ENCODE results near the gene POLR2A. TPM values are rescaled to one million over a fixed set of nuclear protein-coding genes. Genes with fewer than 3 reads are reported as not detected.

POLR2A gene
- total RNA-seq, 1 donor from 2014 or later: 69.5 TPM

- H3K4me3 ChIP-seq: peak overlapping the region; percentile 71 to 84
- H3K9me3 ChIP-seq: no peaks in the 10 kb centered on the region
- no peak for DNase-seq (ENCODE audit: low spot score in 2 of 2)
- no peaks in the 10 kb centered on the region for H3K36me3 ChIP-seq
- H3K4me1 ChIP-seq: peaks cover 12 to 46% of the 10 kb centered on the region in 2 donors
- TF ChIP-seq CTCF (IDR thresholded peaks at IDR 0.05): peak in 1 of 3 experiments; percentile 18
- H3K27ac ChIP-seq: peak overlapping the region; percentile 98 to 100
- intact Hi-C loops (cut with DNase I): loop anchor here (1.0 to 10.0 kb wide), 11 partner anchors 30 to 672 kb away; partner anchors contain the start of genes CYB5D1, FXR2, GABARAP and KCTD11
- H3K27me3 ChIP-seq: no peaks in the 10 kb centered on the region
These were observed 782 bp downstream of the POLR2A start for GRCh38 chr17:7484919-7485377.

- DNase-seq (ENCODE audit: low spot score in 2 of 2): no peak
- TF ChIP-seq CTCF (IDR thresholded peaks at IDR 0.05): no peak
- intact Hi-C loops (cut with DNase I): loop anchor here (10.0 kb wide), 2 partner anchors 199 to 369 kb away; partner anchors contain the start of genes CYB5D1, NAA38, TMEM88 and TP53
- peak overlapping the region; percentile 71 to 84 for H3K4me3 ChIP-seq
- H3K36me3 ChIP-seq: peaks cover 0 to under 1% of the 10 kb centered on the region in 2 donors
- H3K9me3 ChIP-seq: no peaks in the 10 kb centered on the region
- peaks cover 12 to 39% of the 10 kb centered on the region in 2 donors for H3K4me1 ChIP-seq
- no peaks in the 10 kb centered on the region for H3K27me3 ChIP-seq
- H3K27ac ChIP-seq: no peak overlapping the region
These were observed 2.0 kb downstream of the POLR2A start for GRCh38 chr17:7486181-7486580.

- Histone ChIP-seq H3K27ac (no peak overlapping the region), H3K4me3 (no peak overlapping the region), H3K27me3 (no peaks in the 10 kb centered on the region), H3K36me3 (peaks cover 0 to 4% of the 10 kb centered on the region in 2 donors), H3K9me3 (no peaks in the 10 kb centered on the region), H3K4me1 (peaks cover 12 to 34% of the 10 kb centered on the region in 2 donors)
- DNase-seq (ENCODE audit: low spot score in 2 of 2): no peak
- TF ChIP-seq CTCF (IDR thresholded peaks at IDR 0.05): no peak
- intact Hi-C loops (cut with DNase I): no loop called here
These were observed 6.0 kb downstream of the POLR2A start for GRCh38 chr17:7490144-7490543.

GRCh38 chr17:7491583-7491982 is 7.4 kb downstream of the POLR2A start:
- intact Hi-C loops (cut with DNase I): no loop called here
- no peak for TF ChIP-seq CTCF (IDR thresholded peaks at IDR 0.05)
- peaks cover 10 to 13% of the 10 kb centered on the region in 2 donors for H3K36me3 ChIP-seq
- no peaks in the 10 kb centered on the region for H3K27me3 ChIP-seq
- no peak overlapping the region for H3K4me3 ChIP-seq
- peaks cover 2 to 21% of the 10 kb centered on the region in 2 donors for H3K4me1 ChIP-seq
- no peak overlapping the region for H3K27ac ChIP-seq
- H3K9me3 ChIP-seq: no peaks in the 10 kb centered on the region
- DNase-seq (ENCODE audit: low spot score in 2 of 2): no peak

- H3K27ac ChIP-seq: no peak overlapping the region
- DNase-seq (ENCODE audit: low spot score in 2 of 2): no peak
- H3K4me3 ChIP-seq: no peak overlapping the region
- H3K36me3 ChIP-seq: peaks cover 33 to 37% of the 10 kb centered on the region in 2 donors
- H3K27me3 ChIP-seq: no peaks in the 10 kb centered on the region
- no peak for TF ChIP-seq CTCF (IDR thresholded peaks at IDR 0.05)
- peaks cover 0 to 3% of the 10 kb centered on the region in 2 donors for H3K4me1 ChIP-seq
- no peaks in the 10 kb centered on the region for H3K9me3 ChIP-seq
- intact Hi-C loops (cut with DNase I): no loop called here
These were observed 9.8 kb downstream of the POLR2A start for GRCh38 chr17:7493941-7494340.

Measured in ascending aorta (tissue), 2 donors.